ENCODE measurements around the gene STAT2.
"Not testable (repeated sequence)": the region's sequence is repeated elsewhere in the genome, so short reads cannot be mapped to it uniquely, and the experiment has no call there.

The STAT2 gene

GRCh38 chr12:56359851-56360767, at the start of gene STAT2:
TSS of gene STAT2 (minus strand) at chr12:56360107. CDS start at chr12:56356571, 3,536 bp downstream.
- CTCF ChIA-PET = interaction anchor here (0.7 to 1.4 kb wide), 4 partner anchors 16 to 104 kb away, joined by 3 to 6 read pairs (median 4); no protein-coding TSS in a partner anchor
- peak; percentile 95 for DNase-seq (ENCODE audit: extremely low spot score)
- POLR2A ChIA-PET = interaction anchor here (0.6 to 5.1 kb wide), 37 partner anchors 9 to 892 kb away, joined by 3 to 46 read pairs (median 5); partner anchors contain the start of genes CNPY2, COQ10A, GLS2 and IL23A
- TF ChIP-seq HDGF (IDR thresholded peaks at IDR 0.05; ENCODE audit: borderline replicate concordance) (peak; percentile 51; the same call in 1 of the 2 replicates), PKNOX1 (IDR thresholded peaks at IDR 0.05) (peak; percentile 93), ELF4 (IDR thresholded peaks at IDR 0.05) (no peak), FOXK2 (IDR thresholded peaks at IDR 0.05) (no peak), TARDBP (IDR thresholded peaks at IDR 0.05) (no peak), SP1 (IDR thresholded peaks at IDR 0.05) (no peak), L3MBTL2 (conservative IDR thresholded peaks at IDR 0.05) (peak; percentile 87), SUZ12 (IDR thresholded peaks at IDR 0.05) (no peak), FOXM1 (IDR thresholded peaks at IDR 0.05; ENCODE audit: borderline replicate concordance) (no peak), CTBP1 (IDR thresholded peaks at IDR 0.05; ENCODE audit: borderline replicate concordance) (no peak), ZNF384 (IDR thresholded peaks at IDR 0.05) (peak; percentile 94), FOXA1 (IDR thresholded peaks at IDR 0.05) (no peak), ARNT (IDR thresholded peaks at IDR 0.05) (no peak), BHLHE40 (IDR thresholded peaks at IDR 0.05; ENCODE audit: borderline replicate concordance) (peak; percentile 26; the same call in 1 of the 2 replicates), LEF1 (IDR thresholded peaks at IDR 0.05; ENCODE audit: borderline replicate concordance) (no peak)

- POLR2A ChIA-PET = no interaction called here
- TF ChIP-seq FOXK2 (IDR thresholded peaks at IDR 0.05) = no peak
- TF ChIP-seq ARNT (IDR thresholded peaks at IDR 0.05) = no peak
- no peak for TF ChIP-seq HDGF (IDR thresholded peaks at IDR 0.05; ENCODE audit: borderline replicate concordance)
- no peak for TF ChIP-seq L3MBTL2 (conservative IDR thresholded peaks at IDR 0.05)
- TF ChIP-seq SUZ12 (IDR thresholded peaks at IDR 0.05) = no peak
- no peak for TF ChIP-seq PKNOX1 (IDR thresholded peaks at IDR 0.05)
- peak; percentile 1 for DNase-seq (ENCODE audit: extremely low spot score)
- CTCF ChIA-PET = no interaction called here
Observed at GRCh38 chr12:56408799-56409417, 49.0 kb upstream of the STAT2 start.

GRCh38 chr12:56404227-56404626, 44.3 kb upstream of the STAT2 start:
- POLR2A ChIA-PET = not testable (repeated sequence)

GRCh38 chr12:56401612-56402011, 41.7 kb upstream of the STAT2 start:
- CTCF ChIA-PET; DNase-seq (ENCODE audit: extremely low spot score); POLR2A ChIA-PET: not testable (repeated sequence)

More at GRCh38 chr12:56404227-56404626, 44.3 kb upstream of the STAT2 start:
- CTCF ChIA-PET; DNase-seq (ENCODE audit: extremely low spot score): not testable (repeated sequence)

GRCh38 chr12:56401125-56401524, 41.2 kb upstream of the STAT2 start:
- POLR2A ChIA-PET, CTCF ChIA-PET: not testable (repeated sequence)

GRCh38 chr12:56399466-56399865, 39.6 kb upstream of the STAT2 start:
- DNase-seq (ENCODE audit: extremely low spot score); CTCF ChIA-PET; POLR2A ChIA-PET: not testable (repeated sequence)

More at GRCh38 chr12:56401125-56401524, 41.2 kb upstream of the STAT2 start:
- not testable (repeated sequence) for DNase-seq (ENCODE audit: extremely low spot score)

- TF ChIP-seq ELF4 (IDR thresholded peaks at IDR 0.05) (no peak), ZNF384 (IDR thresholded peaks at IDR 0.05) (no peak), L3MBTL2 (conservative IDR thresholded peaks at IDR 0.05) (no peak), HDGF (IDR thresholded peaks at IDR 0.05; ENCODE audit: borderline replicate concordance) (no peak), NFRKB (IDR thresholded peaks at IDR 0.05) (no peak), ARNT (IDR thresholded peaks at IDR 0.05) (no peak), FOXA1 (IDR thresholded peaks at IDR 0.05) (no peak), CTBP1 (IDR thresholded peaks at IDR 0.05; ENCODE audit: borderline replicate concordance) (no peak), TARDBP (IDR thresholded peaks at IDR 0.05) (no peak), SP1 (IDR thresholded peaks at IDR 0.05) (no peak), FOXM1 (IDR thresholded peaks at IDR 0.05; ENCODE audit: borderline replicate concordance) (no peak), BHLHE40 (IDR thresholded peaks at IDR 0.05; ENCODE audit: borderline replicate concordance) (no peak), SUZ12 (IDR thresholded peaks at IDR 0.05) (no peak), FOXK2 (IDR thresholded peaks at IDR 0.05) (no peak), LEF1 (IDR thresholded peaks at IDR 0.05; ENCODE audit: borderline replicate concordance) (no peak), PKNOX1 (IDR thresholded peaks at IDR 0.05) (no peak)
- no peak for DNase-seq (ENCODE audit: extremely low spot score)
- POLR2A ChIA-PET = no interaction called here
- CTCF ChIA-PET = interaction anchor here (0.7 kb wide), 1 partner anchor 15 kb away, joined by 3 read pairs; no protein-coding TSS in a partner anchor
Observed at GRCh38 chr12:56398324-56398723, 38.4 kb upstream of the STAT2 start.

Measured in HEK293T (cell line).